NCI-H345 (cell line): ENCODE measurements around the gene TSPY4.
"Not testable (repeated sequence)": the region's sequence is repeated elsewhere in the genome, so short reads cannot be mapped to it uniquely, and the experiment has no call there.

ENCODE experiments used
- DNase-seq: peaks from one replicate; lab custom pipeline; 2025; lab: John Stamatoyannopoulos, UW

Gene TSPY4, protein sequence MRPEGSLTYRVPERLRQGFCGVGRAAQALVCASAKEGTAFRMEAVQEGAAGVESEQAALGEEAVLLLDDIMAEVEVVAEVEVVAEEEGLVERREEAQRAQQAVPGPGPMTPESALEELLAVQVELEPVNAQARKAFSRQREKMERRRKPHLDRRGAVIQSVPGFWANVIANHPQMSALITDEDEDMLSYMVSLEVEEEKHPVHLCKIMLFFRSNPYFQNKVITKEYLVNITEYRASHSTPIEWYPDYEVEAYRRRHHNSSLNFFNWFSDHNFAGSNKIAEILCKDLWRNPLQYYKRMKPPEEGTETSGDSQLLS

DNA sequence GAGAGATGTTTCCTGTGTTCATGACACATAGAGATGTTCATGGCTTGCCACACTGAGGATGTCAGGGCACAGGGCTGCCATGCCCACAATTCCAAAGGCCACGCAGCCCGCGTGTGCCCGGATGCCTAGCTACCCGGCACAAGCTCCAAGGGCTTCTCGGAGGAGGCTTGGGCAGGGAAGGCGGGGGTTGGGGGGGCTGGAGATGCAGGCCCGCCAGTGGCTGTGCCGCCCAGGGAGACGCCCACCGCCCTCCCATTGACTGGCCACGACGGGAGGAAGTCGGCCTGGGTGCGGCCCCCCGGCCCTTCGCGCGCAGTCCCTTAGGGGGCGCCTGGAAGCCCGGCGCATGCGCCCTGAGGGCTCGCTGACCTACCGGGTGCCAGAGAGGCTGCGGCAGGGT, at the start of gene TSPY4:
Gene TSPY4 (plus strand): TSS at position 301 of the 400 bp plus-strand sequence. CDS start 46 bp downstream, at position 347.
- not testable (repeated sequence) for DNase-seq

DNA sequence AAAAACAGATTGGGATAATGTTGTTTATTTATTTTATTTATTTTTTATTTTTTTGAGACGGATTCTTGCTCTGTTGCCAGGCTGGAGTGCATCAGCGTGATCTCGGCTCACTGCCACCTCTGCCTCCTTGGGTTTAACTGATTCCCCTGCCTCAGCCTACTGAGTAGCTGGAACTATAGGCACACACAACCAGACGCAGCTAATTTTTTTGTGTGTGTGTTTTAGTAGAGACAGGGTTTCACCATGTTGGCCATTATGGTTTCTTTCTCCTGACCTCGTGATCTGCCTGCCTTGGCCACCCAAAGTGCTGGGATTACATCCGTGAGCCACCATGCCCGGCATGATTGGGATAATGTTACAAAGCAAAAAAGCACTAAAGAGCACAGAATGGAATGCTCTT, 16.3 kb upstream of the TSPY4 start:
- no peak for DNase-seq

- DNase-seq: not testable (repeated sequence)
Observed at GRCh38 chrY:9357497-9357896, 20.2 kb downstream of the TSPY4 start, which contains the start of gene TSPY8. TSS of gene TSPY8 (plus strand) at chrY:9357797. CDS start at chrY:9357843, 46 bp downstream.
